H1 (cell line): ENCODE measurements around the gene GPC1. TPM values are rescaled to one million over a fixed set of nuclear protein-coding genes. Genes with fewer than 3 reads are reported as not detected.

Experiments used
- CTCF ChIA-PET: fragments of 300-600 bp; sonication (Branson Sonifier 250); formaldehyde crosslinking; loops from one replicate; lab custom pipeline; 2021; ENCODE audit not compliant: partially characterized antibody; lab: Charles Lee
- POLR2A ChIA-PET: fragments of 300-600 bp; sonication (Branson Sonifier 250); formaldehyde crosslinking; loops from one replicate; lab custom pipeline; 2021; ENCODE audit warnings: inconsistent platforms; ENCODE audit not compliant: partially characterized antibody; lab: Charles Lee
- DNase-seq, 2 experiments: peaks; one replicate each; pipeline versions ENCODE4 v3.0.0 to v3.0.0-alpha.2; 2010 to 2022; ENCODE audit warnings: low spot score in 2 of 2, low read depth in 1 of 2, mixed read lengths in 1 of 2
- FAIRE-seq: peaks from 2 replicates; lab custom pipeline; 2011; peaks lifted over from hg19 to GRCh38; lab: Jason Lieb, UNC
- H2AFZ ChIP-seq: 2 replicates; pipeline ENCODE4 v1.8.1; 2012; ENCODE audit warnings: low read length, inconsistent platforms
- H2AK5ac ChIP-seq: 2 replicates; pipeline ENCODE4 v1.6.1; 2013; ENCODE audit warnings: low read depth, low read length
- H2BK120ac ChIP-seq: replicated peaks from 2 replicates; pipeline ENCODE3; 2013; ENCODE audit warnings: low read depth, low read length, inconsistent platforms
- H2BK12ac ChIP-seq: 2 replicates; pipeline ENCODE4 v1.6.1; 2013; ENCODE audit warnings: low read depth, low read length
- H2BK15ac ChIP-seq: 2 replicates; pipeline ENCODE4 v1.6.1; 2013; ENCODE audit warnings: low read length
- H2BK20ac ChIP-seq: 2 replicates; pipeline ENCODE4 v1.6.1; 2013; ENCODE audit warnings: low read length
- H2BK5ac ChIP-seq: 2 replicates; pipeline ENCODE4 v1.6.1; 2013; ENCODE audit warnings: low read depth, low read length
- H3K14ac ChIP-seq: 2 replicates; pipeline ENCODE4 v1.6.1; 2013; ENCODE audit warnings: inconsistent platforms; ENCODE audit not compliant: insufficient read length
- H3K18ac ChIP-seq: 2 replicates; pipeline ENCODE4 v1.6.1; 2013; ENCODE audit warnings: low read length; ENCODE audit errors: extremely low read depth
- H3K23ac ChIP-seq: 2 replicates; pipeline ENCODE4 v1.6.1; 2013; ENCODE audit warnings: inconsistent platforms; ENCODE audit not compliant: insufficient read length
- H3K23me2 ChIP-seq: 2 replicates; pipeline ENCODE4 v1.6.1; 2013; ENCODE audit warnings: low read depth, low read length
- H3K27ac ChIP-seq: 2 replicates; pipeline ENCODE4 v1.6.1; 2011; ENCODE audit warnings: low read depth, low read length, inconsistent platforms
- H3K27me3 ChIP-seq, 4 experiments: replicated peaks in 1 of 4; 1 replicate in 1 of 4; 2 replicates in 3 of 4; pipeline versions ENCODE4 v1.6.1 to v1.8.1; 2011 to 2013; ENCODE audit warnings: low read length in 3 of 4, mild to moderate bottlenecking in 3 of 4, inconsistent platforms in 2 of 4, mixed read lengths in 2 of 4, moderate library complexity in 1 of 4; ENCODE audit not compliant: control insufficient read depth in 3 of 4, insufficient read depth in 3 of 4; ENCODE audit errors: extremely low read depth in 1 of 4
- H3K36me3 ChIP-seq, 4 experiments: 2 replicates each; pipeline versions ENCODE4 v1.6.1 to v1.8.1; 2011 to 2013; ENCODE audit warnings: mild to moderate bottlenecking in 4 of 4, low read length in 3 of 4, moderate library complexity in 2 of 4, control low read depth in 1 of 4, inconsistent platforms in 1 of 4; ENCODE audit not compliant: insufficient read depth in 4 of 4, control insufficient read depth in 2 of 4
- H3K4ac ChIP-seq: replicated peaks from 2 replicates; pipeline ENCODE3; 2013; ENCODE audit warnings: low read length, low read depth, mixed read lengths, inconsistent platforms; ENCODE audit not compliant: insufficient read length
- H3K4me1 ChIP-seq, 4 experiments: replicated peaks in 1 of 4; 1 replicate in 1 of 4; 2 replicates in 3 of 4; pipeline versions ENCODE4 v1.6.1 to v1.8.1; 2011 to 2013; ENCODE audit warnings: low read length in 3 of 4, inconsistent platforms in 2 of 4, mixed read lengths in 1 of 4; ENCODE audit not compliant: insufficient read depth in 4 of 4, control insufficient read depth in 3 of 4
- H3K4me2 ChIP-seq, 2 experiments: 2 replicates each; pipeline versions ENCODE4 v1.6.1 to v1.8.1; 2011 to 2013; ENCODE audit warnings: low read depth in 2 of 2, low read length in 2 of 2, control low read depth in 1 of 2, inconsistent platforms in 1 of 2, mild to moderate bottlenecking in 1 of 2; ENCODE audit not compliant: insufficient read depth in 1 of 2
- H3K4me3 ChIP-seq, 4 experiments: fragments of 200-600, 300-600 bp in 1 of 4; sonication (generic), shearing (Covaris generic), sonication (Bioruptor Twin) in 1 of 4; 2 replicates each; pipeline versions ENCODE4 v1.5.1 to v1.8.1; 2011 to 2016; ENCODE audit warnings: low read length in 4 of 4, low read depth in 3 of 4, control low read depth in 2 of 4, inconsistent platforms in 2 of 4, mild to moderate bottlenecking in 2 of 4, mixed read lengths in 1 of 4, moderate library complexity in 1 of 4; ENCODE audit not compliant: insufficient read depth in 2 of 4; ENCODE audit errors: extremely low read depth in 1 of 4
- H3K56ac ChIP-seq: replicated peaks from 2 replicates; pipeline ENCODE3; 2013; ENCODE audit warnings: low read depth, mild to moderate bottlenecking, mixed read lengths, low read length, inconsistent platforms; ENCODE audit not compliant: insufficient read length
- H3K79me1 ChIP-seq: 2 replicates; pipeline ENCODE4 v1.6.1; 2013; ENCODE audit warnings: low read depth, low read length, control low read depth
- H3K79me2 ChIP-seq, 2 experiments: 2 replicates each; pipeline versions ENCODE4 v1.6.1 to v1.8.1; 2012 to 2013; ENCODE audit warnings: low read length in 2 of 2, mild to moderate bottlenecking in 2 of 2, inconsistent platforms in 1 of 2; ENCODE audit not compliant: insufficient read depth in 2 of 2, control insufficient read depth in 1 of 2
- H3K9ac ChIP-seq, 4 experiments: replicated peaks in 1 of 4; 1 replicate in 1 of 4; 2 replicates in 3 of 4; pipeline versions ENCODE4 v1.6.1 to v1.8.1; 2011 to 2013; ENCODE audit warnings: low read depth in 3 of 4, low read length in 3 of 4, control low read depth in 2 of 4, mild to moderate bottlenecking in 2 of 4, moderate library complexity in 2 of 4, inconsistent platforms in 1 of 4; ENCODE audit errors: extremely low read depth in 1 of 4
- H3K9me3 ChIP-seq, 2 experiments: 2 replicates each; pipeline versions ENCODE4 v1.6.1 to v1.8.1; 2012 to 2013; ENCODE audit warnings: mild to moderate bottlenecking in 2 of 2, moderate library complexity in 2 of 2, control low read depth in 1 of 2, inconsistent platforms in 1 of 2, low read depth in 1 of 2, low read length in 1 of 2, mixed read lengths in 1 of 2; ENCODE audit not compliant: insufficient read depth in 2 of 2
- H4K20me1 ChIP-seq, 2 experiments: replicated peaks in 1 of 2; 2 replicates each; pipeline versions ENCODE3 to v1.8.1; 2011 to 2013; ENCODE audit warnings: inconsistent platforms in 2 of 2, low read length in 2 of 2, mild to moderate bottlenecking in 1 of 2; ENCODE audit not compliant: insufficient read depth in 2 of 2, control insufficient read depth in 1 of 2
- H4K5ac ChIP-seq: 2 replicates; pipeline ENCODE4 v1.6.1; 2013; ENCODE audit warnings: low read length, low read depth, mixed read lengths, inconsistent platforms; ENCODE audit not compliant: insufficient read length
- H4K8ac ChIP-seq: 2 replicates; pipeline ENCODE4 v1.8.0; 2013; ENCODE audit warnings: mild to moderate bottlenecking, moderate library complexity, low read length, inconsistent platforms; ENCODE audit not compliant: insufficient read depth; ENCODE audit errors: extremely low read depth
- H4K91ac ChIP-seq: replicated peaks from 2 replicates; pipeline ENCODE3; 2013; ENCODE audit warnings: low read length, mixed read lengths, inconsistent platforms; ENCODE audit not compliant: insufficient read length
- ASH2L ChIP-seq: fragments of 200-600, 300-600 bp; sonication (generic); IDR thresholded peaks from one replicate; pipeline ENCODE4 v1.7.1; 2017; ENCODE audit warnings: low read length
- BRCA1 ChIP-seq: IDR thresholded peaks from 2 replicates; pipeline ENCODE4 v1.6.1; 2012; ENCODE audit warnings: low read depth, low read length, improper control_type of control experiment
- CEBPB ChIP-seq: IDR thresholded peaks from 2 replicates; pipeline ENCODE4 v1.6.1; 2012; ENCODE audit warnings: low read depth, low read length
- GTF2F1 ChIP-seq: IDR thresholded peaks from 2 replicates; pipeline ENCODE4 v1.6.1; 2012; ENCODE audit warnings: low read depth, low read length, improper control_type of control experiment, borderline replicate concordance
- HDAC6 ChIP-seq: IDR thresholded peaks from one replicate; pipeline ENCODE4 v1.7.1; 2012; ENCODE audit warnings: low read depth, mild to moderate bottlenecking, inconsistent platforms, low read length, moderate library complexity
- KDM4A ChIP-seq: IDR thresholded peaks from one replicate; pipeline ENCODE4 v1.7.1; 2012; ENCODE audit warnings: low read depth, mild to moderate bottlenecking, moderate library complexity, low read length, inconsistent platforms; ENCODE audit not compliant: severe bottlenecking
- POLR2AphosphoS5 ChIP-seq: IDR thresholded peaks from 2 replicates; pipeline ENCODE4 v1.6.1; 2011; ENCODE audit warnings: low read depth, low read length
- RFX5 ChIP-seq: IDR thresholded peaks from 2 replicates; pipeline ENCODE4 v1.6.1; 2011; ENCODE audit warnings: low read depth, low read length, improper control_type of control experiment, borderline replicate concordance
- TAF7 ChIP-seq: optimal IDR thresholded peaks from 2 replicates; pipeline ENCODE3; 2011; ENCODE audit warnings: low read depth, mild to moderate bottlenecking, inconsistent platforms, low read length, moderate library complexity, borderline replicate concordance
- TEAD4 ChIP-seq: IDR thresholded peaks from 2 replicates; pipeline ENCODE4 v1.6.1; 2012; ENCODE audit warnings: low read depth, low read length, inconsistent platforms, mixed read lengths
- WGBS, 2 experiments: shearing (Covaris generic) in 1 of 2; methylation state at CpG; one replicate each; pipeline versions ENCODE4 v1.1.6 to v1.1.7; 2013 to 2015; ENCODE audit warnings: low lambda C conversion rate in 2 of 2, mixed read lengths in 2 of 2, inconsistent platforms in 1 of 2, low coverage in 1 of 2, missing lambda C conversion rate in 1 of 2; ENCODE audit not compliant: insufficient replicate concordance in 2 of 2, insufficient coverage in 1 of 2, insufficient read length in 1 of 2; ENCODE audit errors: extremely low coverage in 1 of 2, missing lambda C conversion rate in 1 of 2; 5-methylcytosine and 5-hydroxymethylcytosine counted together
- polyA plus RNA-seq, 7 experiments: library from polyadenylated mRNA; depleted of rRNA in 3 of 7; stranded (reverse) in 5 of 7; unstranded in 2 of 7; fragments of >200 nt in 5 of 7; fragments of 200-250 nt in 2 of 7; gene quantifications; 1 replicate in 5 of 7; 2 replicates in 1 of 7; 4 replicates in 1 of 7; pipeline versions ENCODE4 v1.2.1 to v1.2.3, GENCODE V29; 2011 to 2013; ENCODE audit warnings: missing spikeins in 2 of 7, mixed read lengths in 2 of 7
- total RNA-seq: library from RNA; stranded (reverse); fragmentation: NEBNext Ultra II Directional; extraction: Animal tissue kit (Norgen Biotek cat#: 25700); gene quantifications from 2 replicates; pipeline ENCODE4 v1.2.1, GENCODE V29; 2021
- TF ChIP-seq, protein P1 (sequence below): IDR thresholded peaks from 2 replicates; pipeline ENCODE4 v1.6.1; 2012; ENCODE audit warnings: inconsistent platforms

The GPC1 gene
- total and polyA plus RNA-seq, 2 of the 8 experiments (the other 6 are each of a cell fraction or from before 2014, with no cell fraction given) = 21.9 to 28.3 TPM

GRCh38 chr2:240458900-240459391 is 23.5 kb downstream of the GPC1 start:
- FAIRE-seq = no peak
- H3K27me3 ChIP-seq = peaks cover 12 to 25% (median 19%) of the 10 kb centered on the region in 4 experiments
- H2AFZ ChIP-seq = no peak overlapping the region
- DNase-seq = no peak
- CTCF ChIA-PET = interaction anchor here (1.2 to 1.6 kb wide), 4 partner anchors 8 to 55 kb away, joined by 5 to 9 read pairs (median 6); no protein-coding TSS in a partner anchor
- no peak overlapping the region for H4K5ac ChIP-seq
- no peak overlapping the region for H3K4me3 ChIP-seq
- peak overlapping the region; percentile 83; the same call in 1 of the 2 replicates for H2AK5ac ChIP-seq
- no peak overlapping the region for H4K8ac ChIP-seq
- TF ChIP-seq TAF7 (no peak), RFX5 (no peak), GTF2F1 (no peak), CEBPB (no peak), BRCA1 (no peak), ASH2L (no peak), KDM4A (no peak), POLR2AphosphoS5 (no peak), TEAD4 (no peak), HDAC6 (no peak)
- TF ChIP-seq, protein P1, sequence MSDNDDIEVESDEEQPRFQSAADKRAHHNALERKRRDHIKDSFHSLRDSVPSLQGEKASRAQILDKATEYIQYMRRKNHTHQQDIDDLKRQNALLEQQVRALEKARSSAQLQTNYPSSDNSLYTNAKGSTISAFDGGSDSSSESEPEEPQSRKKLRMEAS = no peak
- POLR2A ChIA-PET = interaction anchor here (1.4 kb wide), 1 partner anchor 10 kb away, joined by 6 read pairs; no protein-coding TSS in a partner anchor
- no peak overlapping the region for H3K9ac ChIP-seq
- no peak overlapping the region for H2BK20ac ChIP-seq
- peak overlapping the region; percentile 71; the same call in 1 of the 2 replicates for H2BK5ac ChIP-seq
- H3K79me1 ChIP-seq = no peaks in the 10 kb centered on the region
- no peak overlapping the region for H3K4ac ChIP-seq
- H2BK12ac ChIP-seq = peak overlapping the region; percentile 39; the same call in 1 of the 2 replicates
- no peak overlapping the region for H3K14ac ChIP-seq
- peaks cover 2 to 54% (median 36%) of the 10 kb centered on the region in 4 experiments for H3K4me1 ChIP-seq
- H2BK15ac ChIP-seq = no peak overlapping the region
- no peaks in the 10 kb centered on the region for H3K9me3 ChIP-seq
- no peak overlapping the region for H2BK120ac ChIP-seq
- 91% methylated on average over 15 of the region's 18 CpGs; no CpG with 5 or more reads in 1 of the 2 experiments for WGBS, 2 experiments
- peaks cover 0 to 7% (median 2%) of the 10 kb centered on the region in 4 experiments; a peak in 4 of 8 replicates for H3K36me3 ChIP-seq
- H3K27ac ChIP-seq = no peak overlapping the region
- no peak overlapping the region for H3K4me2 ChIP-seq
- peak overlapping the region; percentile 32; the same call in 1 of the 2 replicates for H3K18ac ChIP-seq
- peaks cover 30 to 31% of the 10 kb centered on the region in 2 experiments for H4K20me1 ChIP-seq
- no peak overlapping the region for H3K23ac ChIP-seq
- no peaks in the 10 kb centered on the region for H3K79me2 ChIP-seq
- no peaks in the 10 kb centered on the region; the same call in 1 of the 2 replicates for H3K23me2 ChIP-seq
- H3K56ac ChIP-seq = no peak overlapping the region
- peak overlapping the region; percentile 35 for H4K91ac ChIP-seq
